PFSK-1 (cell line): ENCODE results near the gene TXNDC11.

Experiments
- FOXP2 ChIP-seq: optimal IDR thresholded peaks from 2 replicates; pipeline ENCODE3; 2011; ENCODE audit warnings: borderline replicate concordance, control low read depth, inconsistent platforms; ENCODE audit not compliant: insufficient read depth; ENCODE audit errors: extremely low read length, extremely low read depth
- POLR2AphosphoS5 ChIP-seq: IDR thresholded peaks from 2 replicates; pipeline ENCODE4 v1.6.1; 2012; ENCODE audit warnings: low read depth, mild to moderate bottlenecking, control low read depth, low read length, moderate library complexity
- REST ChIP-seq, 2 experiments: IDR thresholded peaks; 2 replicates each; pipeline versions ENCODE4 v1.6.1 to v1.8.0; 2011 to 2012; ENCODE audit warnings: low read depth in 2 of 2, low read length in 2 of 2, control low read depth in 1 of 2, inconsistent platforms in 1 of 2, mild to moderate bottlenecking in 1 of 2, moderate library complexity in 1 of 2; ENCODE audit not compliant: insufficient read depth in 1 of 2
- SIN3A ChIP-seq: IDR thresholded peaks from 2 replicates; pipeline ENCODE4 v1.6.1; 2012; ENCODE audit warnings: mild to moderate bottlenecking, low read length, moderate library complexity, borderline replicate concordance; ENCODE audit not compliant: insufficient read depth
- TAF1 ChIP-seq: IDR thresholded peaks from 2 replicates; pipeline ENCODE4 v1.6.1; 2012; ENCODE audit warnings: low read length, control low read depth, borderline replicate concordance; ENCODE audit not compliant: insufficient read depth

Gene TXNDC11

GRCh38 chr16:11738742-11739544 is 3.7 kb downstream of the TXNDC11 start:
- TF ChIP-seq FOXP2 (no peak), POLR2AphosphoS5 (no peak), TAF1 (no peak), SIN3A (no peak), REST (IDR thresholded peaks at IDR 0.05; ENCODE audit: insufficient read depth in 1 of 2, low read depth in 2 of 2, low read length in 2 of 2) (no peak)

DNA sequence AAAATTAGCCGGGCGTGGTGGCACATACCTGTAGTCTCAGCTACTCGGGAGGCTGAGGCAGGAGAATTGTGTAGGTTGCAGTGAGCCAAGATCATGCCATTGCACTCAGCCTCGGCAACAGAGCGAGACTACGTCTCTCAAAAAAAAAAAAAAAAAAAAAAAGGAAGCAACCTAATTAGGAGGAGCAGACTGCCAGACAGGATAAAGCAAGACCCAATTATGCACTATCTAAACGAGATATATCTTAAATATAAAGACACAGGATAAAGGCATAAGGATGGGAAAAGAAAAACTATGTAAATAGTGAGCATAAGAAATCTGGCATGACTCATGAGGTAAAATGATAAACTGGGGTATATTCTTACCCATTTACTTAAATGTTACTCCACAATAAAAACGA is 4.9 kb downstream of the TXNDC11 start:
- no peak for TF ChIP-seq FOXP2
- TF ChIP-seq POLR2AphosphoS5, result no peak
- no peak for TF ChIP-seq TAF1
- TF ChIP-seq SIN3A, result no peak
- no peak for TF ChIP-seq REST (IDR thresholded peaks at IDR 0.05; ENCODE audit: insufficient read depth in 1 of 2, low read depth in 2 of 2, low read length in 2 of 2)

DNA sequence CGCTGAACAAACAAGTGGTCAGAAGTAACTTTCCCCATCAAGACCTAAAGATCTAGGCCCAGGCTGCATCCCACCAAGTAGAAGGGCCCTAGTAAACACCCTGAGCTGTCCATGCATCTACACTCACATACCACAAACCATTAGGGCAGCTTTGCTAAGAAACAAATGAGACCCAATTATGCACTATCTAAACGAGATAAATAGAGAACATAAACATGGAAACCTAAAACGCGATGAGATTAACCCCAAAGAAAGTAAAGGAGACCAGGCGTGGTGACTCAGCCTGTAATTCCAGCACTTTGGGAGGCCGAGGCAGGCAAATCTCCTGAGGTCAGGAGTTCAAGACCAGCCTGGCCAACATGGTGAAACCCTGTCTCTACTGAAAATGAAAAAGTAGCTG is 5.8 kb downstream of the TXNDC11 start:
- no peak for TF ChIP-seq POLR2AphosphoS5
- TF ChIP-seq TAF1, result no peak
- no peak for TF ChIP-seq FOXP2
- TF ChIP-seq REST (IDR thresholded peaks at IDR 0.05; ENCODE audit: insufficient read depth in 1 of 2, low read depth in 2 of 2, low read length in 2 of 2), result no peak
- no peak for TF ChIP-seq SIN3A

DNA sequence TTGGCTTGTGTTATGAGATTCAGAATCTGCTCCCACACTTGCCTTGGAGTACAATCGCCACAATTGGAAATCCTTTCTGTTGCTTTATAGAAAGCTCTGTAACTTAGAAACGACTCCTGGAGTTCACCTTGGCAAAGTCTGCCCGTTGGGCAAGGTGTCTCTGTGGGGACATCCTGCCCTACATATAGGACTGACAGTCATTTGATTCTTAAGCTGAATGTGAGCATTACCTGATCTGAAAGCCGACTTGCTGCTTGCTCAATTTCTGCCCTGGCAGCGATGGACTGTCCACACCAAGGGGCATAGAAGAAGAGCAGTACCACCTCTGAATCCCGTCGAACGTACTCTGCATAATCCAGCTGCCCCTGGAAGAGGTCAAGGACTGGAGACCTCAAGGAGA is 6.9 kb downstream of the TXNDC11 start:
- TF ChIP-seq POLR2AphosphoS5, result no peak
- no peak for TF ChIP-seq SIN3A
- no peak for TF ChIP-seq FOXP2
- no peak for TF ChIP-seq REST (IDR thresholded peaks at IDR 0.05; ENCODE audit: insufficient read depth in 1 of 2, low read depth in 2 of 2, low read length in 2 of 2)
- no peak for TF ChIP-seq TAF1
